Neuronal stem cell (in vitro differentiated cells): Measurements from ENCODE around the gene GRAP.

Experiments used
- DNase-seq: peaks from one replicate; pipeline ENCODE4 v3.0.0-alpha.2; 2013; ENCODE audit warnings: low spot score
- H2AFZ ChIP-seq: one replicate; pipeline ENCODE4 v1.6.1; 2013; ENCODE audit warnings: mild to moderate bottlenecking, low read length, inconsistent platforms
- H2AK5ac ChIP-seq: 2 replicates; pipeline ENCODE4 v1.6.1; 2013; ENCODE audit warnings: low read depth, mild to moderate bottlenecking, inconsistent platforms, low read length, moderate library complexity, mixed read lengths
- H2BK120ac ChIP-seq: 2 replicates; pipeline ENCODE4 v1.6.1; 2013; ENCODE audit warnings: low read depth, mild to moderate bottlenecking, inconsistent platforms, low read length, moderate library complexity, mixed read lengths
- H2BK12ac ChIP-seq: one replicate; pipeline ENCODE4 v1.6.1; 2013; ENCODE audit warnings: low read length, inconsistent platforms
- H2BK15ac ChIP-seq: 2 replicates; pipeline ENCODE4 v1.6.1; 2013; ENCODE audit warnings: mild to moderate bottlenecking, low read length, inconsistent platforms, mixed read lengths
- H2BK5ac ChIP-seq: one replicate; pipeline ENCODE4 v1.6.1; 2013; ENCODE audit warnings: inconsistent platforms, mild to moderate bottlenecking, low read length, moderate library complexity
- H3K14ac ChIP-seq: one replicate; pipeline ENCODE4 v1.6.1; 2013; ENCODE audit warnings: low read length, inconsistent platforms
- H3K18ac ChIP-seq: 2 replicates; pipeline ENCODE4 v1.6.1; 2013; ENCODE audit warnings: low read length, inconsistent platforms
- H3K23ac ChIP-seq: 2 replicates; pipeline ENCODE4 v1.6.1; 2013; ENCODE audit warnings: low read depth, mild to moderate bottlenecking, mixed read lengths, low read length, inconsistent platforms; ENCODE audit not compliant: poor library complexity
- H3K27ac ChIP-seq: replicated peaks from 3 replicates; pipeline ENCODE4 v1.5.1; 2013; ENCODE audit warnings: low read length, inconsistent platforms
- H3K27me3 ChIP-seq, 3 experiments: 2 replicates each; pipeline ENCODE4 v1.6.1; 2013; ENCODE audit warnings: low read length in 3 of 3, mild to moderate bottlenecking in 2 of 3, inconsistent platforms in 1 of 3, low read depth in 1 of 3, mixed read lengths in 1 of 3, moderate library complexity in 1 of 3; ENCODE audit not compliant: control insufficient read depth in 3 of 3, insufficient read depth in 3 of 3
- H3K36me3 ChIP-seq, 2 donors: replicated peaks in 1 of 2; 2 replicates each; pipeline ENCODE4 v1.6.1; 2013; ENCODE audit warnings: low read length in 2 of 2; ENCODE audit not compliant: control insufficient read depth in 2 of 2, insufficient read depth in 2 of 2
- H3K4ac ChIP-seq: 2 replicates; pipeline ENCODE4 v1.6.1; 2013; ENCODE audit warnings: inconsistent platforms, mild to moderate bottlenecking, low read length, moderate library complexity
- H3K4me1 ChIP-seq, 2 donors: 1 replicate in 1 of 2; 2 replicates in 1 of 2; pipeline ENCODE4 v1.6.1; 2013; ENCODE audit warnings: low read length in 2 of 2, low read depth in 1 of 2; ENCODE audit not compliant: control insufficient read depth in 2 of 2, insufficient read depth in 1 of 2
- H3K4me2 ChIP-seq: one replicate; pipeline ENCODE4 v1.6.1; 2013; ENCODE audit warnings: mild to moderate bottlenecking, low read length, inconsistent platforms; ENCODE audit not compliant: insufficient read depth, poor library complexity, severe bottlenecking
- H3K4me3 ChIP-seq, 2 donors: 2 replicates each; pipeline ENCODE4 v1.5.1; 2013; ENCODE audit warnings: low read length in 2 of 2, mild to moderate bottlenecking in 2 of 2, inconsistent platforms in 1 of 2, moderate library complexity in 1 of 2
- H3K79me1 ChIP-seq: one replicate; pipeline ENCODE4 v1.6.1; 2013; ENCODE audit warnings: low read depth, mild to moderate bottlenecking, inconsistent platforms, low read length, moderate library complexity
- H3K9ac ChIP-seq: one replicate; pipeline ENCODE4 v1.6.1; 2013; ENCODE audit warnings: mild to moderate bottlenecking, low read depth, low read length, inconsistent platforms; ENCODE audit not compliant: poor library complexity
- H3K9me3 ChIP-seq, 2 donors: replicated peaks in 1 of 2; 2 replicates each; pipeline versions ENCODE3 to v1.6.1; 2013; ENCODE audit warnings: low read length in 2 of 2, mild to moderate bottlenecking in 2 of 2, inconsistent platforms in 1 of 2, low read depth in 1 of 2, mixed read lengths in 1 of 2, moderate library complexity in 1 of 2; ENCODE audit not compliant: control insufficient read depth in 2 of 2, insufficient read depth in 1 of 2
- H4K8ac ChIP-seq: one replicate; pipeline ENCODE4 v1.6.1; 2013; ENCODE audit warnings: low read depth, mild to moderate bottlenecking, inconsistent platforms, low read length, moderate library complexity
- H4K91ac ChIP-seq: one replicate; pipeline ENCODE4 v1.6.1; 2013; ENCODE audit warnings: low read length, low read depth, mild to moderate bottlenecking, inconsistent platforms; ENCODE audit not compliant: poor library complexity
- WGBS, 2 donors: extraction: QIAGEN DNeasy Blood & Tissue Kit; methylation state at CpG; one replicate each; pipeline ENCODE4 v1.1.7; 2013; ENCODE audit warnings: missing lambda C conversion rate in 2 of 2, mixed read lengths in 1 of 2; ENCODE audit not compliant: insufficient read length in 2 of 2, insufficient replicate concordance in 1 of 2; ENCODE audit errors: extremely low coverage in 2 of 2; 5-methylcytosine and 5-hydroxymethylcytosine counted together

The GRAP gene

DNA sequence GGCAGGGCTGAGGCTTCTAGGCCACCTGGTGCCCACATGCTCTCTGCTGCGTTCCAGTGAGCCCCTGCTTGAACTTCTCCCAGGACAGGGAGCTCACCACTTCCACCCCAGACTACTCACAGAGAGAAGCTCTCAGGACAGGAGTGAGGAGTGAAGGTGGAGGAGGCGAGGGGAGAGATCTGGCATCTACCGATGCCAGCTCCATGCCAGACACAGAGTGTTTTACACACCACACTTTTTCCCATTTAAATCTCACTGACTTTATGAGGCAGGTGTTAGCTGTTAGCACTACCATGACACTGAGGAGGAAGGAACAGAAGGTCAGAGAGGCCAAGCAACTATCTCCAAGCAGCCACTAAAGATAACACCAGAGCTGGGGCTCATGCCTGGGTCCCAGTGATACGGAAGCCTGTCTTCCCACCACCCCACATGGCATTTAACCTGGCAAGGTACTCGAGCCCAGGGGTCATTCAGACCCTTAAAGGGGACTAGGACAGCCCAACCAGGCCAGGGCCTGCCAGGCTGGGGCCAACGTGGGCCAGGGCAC lies 49.0 kb downstream of the GRAP start:
- Histone ChIP-seq H2BK120ac (no peak overlapping the region), H3K4me3 (no peak overlapping the region), H2AK5ac (peak overlapping the region; percentile 26), H3K27me3 (peaks cover 0 to 41% (median 0%) of the 10 kb centered on the region in 3 experiments), H3K79me1 (peaks cover 15% of the 10 kb centered on the region), H2BK12ac (no peak overlapping the region), H2BK5ac (no peak overlapping the region), H3K9me3 (peaks cover 2 to 9% of the 10 kb centered on the region in 2 donors), H3K4me2 (no peak overlapping the region), H3K4me1 (peaks cover 8 to 15% of the 10 kb centered on the region in 2 donors), H3K18ac (peak overlapping the region; percentile 9), H3K23ac (peak overlapping the region; percentile 53), H4K91ac (no peak overlapping the region), H2AFZ (no peak overlapping the region), H3K27ac (no peak overlapping the region), H3K36me3 (peaks cover 0 to 13% of the 10 kb centered on the region in 2 donors), H3K4ac (no peak overlapping the region), H3K14ac (no peak overlapping the region), H2BK15ac (no peak overlapping the region), H3K9ac (no peak overlapping the region), H4K8ac (no peak overlapping the region)
- no peak for DNase-seq
- WGBS, 2 donors: no CpG with 5 or more reads among the region's 6 CpGs

- H3K4me3 ChIP-seq: no peak overlapping the region
- H3K9ac ChIP-seq: no peak overlapping the region
- H2BK120ac ChIP-seq: no peak overlapping the region
- H3K79me1 ChIP-seq: peaks cover 17% of the 10 kb centered on the region
- H3K36me3 ChIP-seq: peaks cover 0 to 10% of the 10 kb centered on the region in 2 donors
- no peak overlapping the region for H2AFZ ChIP-seq
- no peak overlapping the region for H3K14ac ChIP-seq
- no peak overlapping the region for H3K27ac ChIP-seq
- H3K4me2 ChIP-seq: no peak overlapping the region
- WGBS, 2 donors: no CpG with 5 or more reads among the region's 2 CpGs
- no peak overlapping the region for H3K18ac ChIP-seq
- H4K91ac ChIP-seq: no peak overlapping the region
- no peak overlapping the region for H4K8ac ChIP-seq
- H2BK15ac ChIP-seq: no peak overlapping the region
- no peak overlapping the region for H2BK12ac ChIP-seq
- H3K23ac ChIP-seq: no peak overlapping the region
- H2AK5ac ChIP-seq: no peak overlapping the region
- peaks cover 2 to 9% of the 10 kb centered on the region in 2 donors for H3K9me3 ChIP-seq
- H3K4ac ChIP-seq: no peak overlapping the region
- peaks cover 0 to 28% (median 0%) of the 10 kb centered on the region in 3 experiments for H3K27me3 ChIP-seq
- H3K4me1 ChIP-seq: peaks cover 3 to 7% of the 10 kb centered on the region in 2 donors
- no peak overlapping the region for H2BK5ac ChIP-seq
- DNase-seq: no peak
Observed at GRCh38 chr17:18996458-18996857, 50.3 kb downstream of the GRAP start.

GRCh38 chr17:18995220-18995619 lies 51.5 kb downstream of the GRAP start:
- Histone ChIP-seq H2AK5ac (no peak overlapping the region), H2AFZ (no peak overlapping the region), H2BK12ac (no peak overlapping the region), H3K4ac (no peak overlapping the region), H3K4me2 (no peak overlapping the region), H2BK120ac (no peak overlapping the region), H3K23ac (no peak overlapping the region), H3K4me1 (no peaks in the 10 kb centered on the region), H3K36me3 (peaks cover 0 to 8% of the 10 kb centered on the region in 2 donors), H4K91ac (no peak overlapping the region), H3K9me3 (peaks cover 2 to 9% of the 10 kb centered on the region in 2 donors), H3K79me1 (peaks cover 18% of the 10 kb centered on the region), H3K9ac (no peak overlapping the region), H2BK5ac (no peak overlapping the region), H2BK15ac (no peak overlapping the region), H3K4me3 (no peak overlapping the region), H3K14ac (no peak overlapping the region), H3K27ac (no peak overlapping the region), H4K8ac (no peak overlapping the region), H3K27me3 (peaks cover 0 to 20% (median 0%) of the 10 kb centered on the region in 3 experiments), H3K18ac (no peak overlapping the region)
- WGBS, 2 donors: no CpG with 5 or more reads among the region's 3 CpGs
- no peak for DNase-seq

DNA sequence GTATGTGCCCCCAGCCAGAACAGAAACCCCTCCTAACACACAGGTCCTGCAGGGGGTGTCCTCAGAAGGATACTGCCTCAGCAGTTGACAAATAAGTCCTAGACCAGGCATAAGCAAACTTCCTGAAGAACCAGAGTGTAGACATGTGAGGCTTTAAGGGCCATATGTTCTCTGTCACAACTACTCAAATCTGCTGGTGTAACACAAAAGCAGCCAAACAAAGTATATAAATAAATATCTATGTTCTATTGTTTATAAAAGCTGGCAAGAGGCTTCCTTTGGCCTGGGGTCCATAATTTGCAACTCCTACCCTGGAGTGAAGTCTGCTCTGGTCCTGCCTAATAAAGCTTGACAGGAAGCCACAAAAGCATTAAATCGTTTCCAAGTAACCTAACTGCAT lies 52.1 kb downstream of the GRAP start:
- no peak overlapping the region for H3K14ac ChIP-seq
- no peak overlapping the region for H3K27ac ChIP-seq
- WGBS, 2 donors: no CpG with 5 or more reads among the region's 1 CpG
- no peak overlapping the region for H4K91ac ChIP-seq
- peaks cover 0 to 8% of the 10 kb centered on the region in 2 donors for H3K36me3 ChIP-seq
- no peak for DNase-seq
- peaks cover 0 to 15% (median 0%) of the 10 kb centered on the region in 3 experiments for H3K27me3 ChIP-seq
- no peak overlapping the region for H2AK5ac ChIP-seq
- no peak overlapping the region for H3K4me3 ChIP-seq
- H2BK5ac ChIP-seq: no peak overlapping the region
- no peak overlapping the region for H3K18ac ChIP-seq
- H2BK12ac ChIP-seq: no peak overlapping the region
- H3K9me3 ChIP-seq: peaks cover 2 to 9% of the 10 kb centered on the region in 2 donors
- H2AFZ ChIP-seq: no peak overlapping the region
- peaks cover 20% of the 10 kb centered on the region for H3K79me1 ChIP-seq
- H3K4me1 ChIP-seq: no peaks in the 10 kb centered on the region
- no peak overlapping the region for H3K4me2 ChIP-seq
- no peak overlapping the region for H4K8ac ChIP-seq
- no peak overlapping the region for H3K4ac ChIP-seq
- H2BK15ac ChIP-seq: no peak overlapping the region
- no peak overlapping the region for H3K23ac ChIP-seq
- H3K9ac ChIP-seq: no peak overlapping the region
- no peak overlapping the region for H2BK120ac ChIP-seq
